Smooth muscle cell (in vitro differentiated cells): ENCODE results near the gene CPN2. TPM values are rescaled to one million over a fixed set of nuclear protein-coding genes. Genes with fewer than 3 reads are reported as not detected.

Experiments used
- DNase-seq: peaks from one replicate; lab custom pipeline; 2025; ENCODE audit not compliant: unreplicated experiment; lab: John Stamatoyannopoulos, UW
- H2AFZ ChIP-seq: fragments of 200-600 bp; sonication (generic); 2 replicates; pipeline ENCODE4 v1.6.0; 2016; ENCODE audit warnings: antibody characterized with exemption, low read depth, mild to moderate bottlenecking
- H3F3A ChIP-seq: fragments of 200-600 bp; sonication (generic); 2 replicates; pipeline ENCODE4 v1.6.0; 2017; ENCODE audit warnings: antibody characterized with exemption, low read depth
- H3K27ac ChIP-seq: fragments of 200-600 bp; sonication (generic); 2 replicates; pipeline ENCODE4 v1.5.1; 2016; ENCODE audit warnings: low read depth, mild to moderate bottlenecking
- H3K27me3 ChIP-seq: fragments of 200-600 bp; sonication (generic); 2 replicates; pipeline ENCODE4 v1.6.1; 2016; ENCODE audit warnings: low read depth, mild to moderate bottlenecking
- H3K36me3 ChIP-seq: fragments of 200-600 bp; sonication (generic); 2 replicates; pipeline ENCODE4 v1.5.1; 2016; ENCODE audit warnings: low read depth
- H3K4me1 ChIP-seq: fragments of 200-600 bp; sonication (generic); 2 replicates; pipeline ENCODE4 v1.5.1; 2016; ENCODE audit warnings: low read depth
- H3K4me2 ChIP-seq: fragments of 200-600 bp; sonication (generic); 2 replicates; pipeline ENCODE4 v1.6.0; 2016; ENCODE audit warnings: mild to moderate bottlenecking
- H3K4me3 ChIP-seq: fragments of 200-600 bp; sonication (generic); 2 replicates; pipeline ENCODE4 v1.5.1; 2016; ENCODE audit warnings: mild to moderate bottlenecking
- H3K79me2 ChIP-seq: fragments of 200-600 bp; sonication (generic); 2 replicates; pipeline ENCODE4 v1.6.0; 2016; ENCODE audit warnings: low read depth, mild to moderate bottlenecking
- H3K9ac ChIP-seq: fragments of 200-600 bp; sonication (generic); 2 replicates; pipeline ENCODE4 v1.6.0; 2016; ENCODE audit warnings: low read depth
- H3K9me3 ChIP-seq: fragments of 200-600 bp; sonication (generic); replicated peaks from 2 replicates; pipeline ENCODE4 v1.5.1; 2016; ENCODE audit warnings: low read depth
- H4K20me1 ChIP-seq: fragments of 200-600 bp; sonication (generic); 2 replicates; pipeline ENCODE4 v1.6.0; 2016; ENCODE audit warnings: low read depth
- WGBS: methylation state at CpG from one replicate; pipeline ENCODE4 v1.1.7; 2016; ENCODE audit warnings: low lambda C conversion rate; 5-methylcytosine and 5-hydroxymethylcytosine counted together
- polyA plus RNA-seq: library from polyadenylated mRNA; unstranded; fragments of >200 nt; fragmentation: Nextera tagmentation; extraction: Ambion mirVana; gene quantifications from 2 replicates; pipeline ENCODE4 v1.2.1, GENCODE V29; 2016
- total RNA-seq: library from RNA; depleted of rRNA; stranded (reverse); fragments of >200 nt; gene quantifications from 2 replicates; pipeline ENCODE4 v1.2.3, GENCODE V29; 2014
- TF ChIP-seq, protein P1 (sequence below): fragments of 200-600 bp; sonication (generic); IDR thresholded peaks from 2 replicates; pipeline ENCODE4 v1.5.1; 2017; ENCODE audit warnings: borderline replicate concordance, mild to moderate bottlenecking, antibody characterized with exemption; ENCODE audit not compliant: insufficient read depth, poor library complexity, severe bottlenecking

CPN2 gene
- total and polyA plus RNA-seq, 2 experiments from 2014 or later, result 0.13 TPM; not detected in 1

DNA sequence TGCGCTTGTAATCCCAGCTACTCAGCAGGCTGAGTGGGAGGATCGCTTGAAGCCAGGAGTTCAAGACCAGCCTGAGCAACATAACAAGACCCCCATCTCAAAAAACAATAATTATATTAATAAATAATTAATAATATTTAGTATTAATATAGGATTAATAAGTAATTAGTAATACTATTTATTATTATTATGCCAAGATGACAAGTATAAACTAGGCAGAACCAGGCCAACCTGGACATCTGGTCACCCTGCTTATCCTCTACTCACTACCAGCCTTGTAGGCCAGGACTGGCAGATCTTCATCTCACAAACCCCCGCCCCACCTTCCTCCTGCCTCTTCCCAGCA lies 429 bp downstream of the CPN2 start:
- WGBS, result 74% methylated on average over 3 of the region's 3 CpGs
- Histone ChIP-seq H3K9me3 (no peaks in the 10 kb centered on the region), H3K9ac (no peak overlapping the region)

DNA sequence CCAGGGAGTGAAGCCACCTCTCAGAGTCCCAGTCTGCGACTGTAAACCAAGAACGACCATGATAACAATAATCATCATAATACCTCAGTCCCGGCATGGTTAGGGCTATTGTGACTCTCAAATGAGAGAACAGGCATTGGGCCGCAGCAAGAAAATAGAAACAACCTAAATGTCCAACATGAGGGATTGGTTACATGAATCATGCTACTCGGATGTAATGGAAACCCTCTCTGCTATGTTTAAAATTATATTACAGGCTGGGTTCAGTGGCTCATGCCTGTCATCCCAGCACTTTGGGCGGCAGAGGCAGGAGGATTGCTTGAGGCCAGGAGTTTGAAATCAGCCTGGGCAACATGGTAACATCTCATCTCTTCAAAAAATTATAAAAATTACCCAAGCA lies 2.8 kb downstream of the CPN2 start:
- Histone ChIP-seq H3K9me3 (no peaks in the 10 kb centered on the region), H3K9ac (no peak overlapping the region), H2AFZ (no peak overlapping the region), H3K79me2 (no peaks in the 10 kb centered on the region), H4K20me1 (no peaks in the 10 kb centered on the region), H3K4me2 (no peak overlapping the region), H3K4me3 (no peak overlapping the region), H3K27me3 (no peaks in the 10 kb centered on the region), H3K27ac (no peak overlapping the region), H3K36me3 (no peaks in the 10 kb centered on the region), H3F3A (no peaks in the 10 kb centered on the region), H3K4me1 (no peaks in the 10 kb centered on the region)
- no peak for DNase-seq
- 88% methylated on average over 6 of the region's 6 CpGs for WGBS
- TF ChIP-seq, protein P1, sequence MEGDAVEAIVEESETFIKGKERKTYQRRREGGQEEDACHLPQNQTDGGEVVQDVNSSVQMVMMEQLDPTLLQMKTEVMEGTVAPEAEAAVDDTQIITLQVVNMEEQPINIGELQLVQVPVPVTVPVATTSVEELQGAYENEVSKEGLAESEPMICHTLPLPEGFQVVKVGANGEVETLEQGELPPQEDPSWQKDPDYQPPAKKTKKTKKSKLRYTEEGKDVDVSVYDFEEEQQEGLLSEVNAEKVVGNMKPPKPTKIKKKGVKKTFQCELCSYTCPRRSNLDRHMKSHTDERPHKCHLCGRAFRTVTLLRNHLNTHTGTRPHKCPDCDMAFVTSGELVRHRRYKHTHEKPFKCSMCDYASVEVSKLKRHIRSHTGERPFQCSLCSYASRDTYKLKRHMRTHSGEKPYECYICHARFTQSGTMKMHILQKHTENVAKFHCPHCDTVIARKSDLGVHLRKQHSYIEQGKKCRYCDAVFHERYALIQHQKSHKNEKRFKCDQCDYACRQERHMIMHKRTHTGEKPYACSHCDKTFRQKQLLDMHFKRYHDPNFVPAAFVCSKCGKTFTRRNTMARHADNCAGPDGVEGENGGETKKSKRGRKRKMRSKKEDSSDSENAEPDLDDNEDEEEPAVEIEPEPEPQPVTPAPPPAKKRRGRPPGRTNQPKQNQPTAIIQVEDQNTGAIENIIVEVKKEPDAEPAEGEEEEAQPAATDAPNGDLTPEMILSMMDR, result no peak

More for the DNA sequence above, 429 bp downstream of the CPN2 start:
- no peak overlapping the region for H3K4me2 ChIP-seq
- H3K27ac ChIP-seq, result no peak overlapping the region
- H3K36me3 ChIP-seq, result no peaks in the 10 kb centered on the region
- H4K20me1 ChIP-seq, result no peaks in the 10 kb centered on the region
- DNase-seq, result no peak
- H3K4me1 ChIP-seq, result no peaks in the 10 kb centered on the region
- H2AFZ ChIP-seq, result no peak overlapping the region
- TF ChIP-seq, protein P1, result no peak
- H3K4me3 ChIP-seq, result no peak overlapping the region
- H3F3A ChIP-seq, result no peaks in the 10 kb centered on the region
- H3K27me3 ChIP-seq, result no peaks in the 10 kb centered on the region
- H3K79me2 ChIP-seq, result no peaks in the 10 kb centered on the region

DNA sequence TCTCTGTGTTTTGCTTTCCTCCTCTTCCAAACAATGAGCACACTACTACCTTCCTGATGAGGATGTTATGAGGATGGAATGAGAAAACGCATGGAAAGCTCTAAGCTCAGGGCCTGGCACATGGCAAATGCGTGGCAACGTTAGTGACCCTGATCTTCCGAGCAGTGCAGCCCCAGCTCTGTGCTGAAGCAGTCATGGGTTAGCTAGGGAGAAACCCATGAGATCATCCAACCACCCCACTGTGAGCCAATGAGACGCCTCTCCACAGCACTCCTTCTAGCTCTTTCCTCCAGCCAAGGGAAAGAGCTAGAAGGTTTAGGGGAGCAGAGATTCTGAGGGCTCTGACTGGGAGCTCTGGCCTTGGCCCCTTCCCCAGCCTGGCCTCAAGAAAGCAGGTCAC lies 4.5 kb downstream of the CPN2 start:
- no peaks in the 10 kb centered on the region for H3K27me3 ChIP-seq
- H3F3A ChIP-seq, result no peaks in the 10 kb centered on the region
- H4K20me1 ChIP-seq, result no peaks in the 10 kb centered on the region
- no peaks in the 10 kb centered on the region for H3K9me3 ChIP-seq
- 75% methylated on average over 5 of the region's 5 CpGs for WGBS
- H3K27ac ChIP-seq, result no peak overlapping the region
- H3K4me1 ChIP-seq, result no peaks in the 10 kb centered on the region
- H3K36me3 ChIP-seq, result no peaks in the 10 kb centered on the region
- no peak overlapping the region for H3K9ac ChIP-seq
- DNase-seq, result no peak
- H2AFZ ChIP-seq, result no peak overlapping the region
- TF ChIP-seq, protein P1, result no peak
- no peak overlapping the region for H3K4me2 ChIP-seq
- no peak overlapping the region for H3K4me3 ChIP-seq
- H3K79me2 ChIP-seq, result no peaks in the 10 kb centered on the region

DNA sequence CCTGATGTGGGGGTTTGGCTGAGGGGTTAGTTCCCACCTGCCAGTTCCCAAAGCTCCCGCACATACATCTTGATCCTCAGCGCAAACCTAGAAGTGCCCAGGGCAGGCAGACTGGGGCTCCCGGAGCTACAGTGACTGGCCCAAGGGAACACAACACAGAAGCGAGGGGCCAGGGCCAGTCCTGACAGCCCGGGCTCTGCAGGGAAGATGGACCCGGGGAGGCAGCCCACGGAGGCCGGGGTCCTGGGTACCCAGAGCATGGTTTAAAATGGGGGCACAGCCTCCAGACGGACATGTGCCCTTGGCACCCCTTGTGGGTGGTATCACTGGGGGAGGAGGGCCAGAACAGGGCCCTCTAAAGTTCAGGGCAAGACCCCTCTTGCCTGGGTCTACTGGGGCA lies 5.1 kb downstream of the CPN2 start:
- 93% methylated on average over 9 of the region's 9 CpGs for WGBS
- no peak overlapping the region for H3K4me3 ChIP-seq
- H3K27ac ChIP-seq, result no peak overlapping the region
- H3K4me1 ChIP-seq, result no peaks in the 10 kb centered on the region
- H2AFZ ChIP-seq, result no peak overlapping the region
- no peaks in the 10 kb centered on the region for H3F3A ChIP-seq
- H3K79me2 ChIP-seq, result no peaks in the 10 kb centered on the region
- no peaks in the 10 kb centered on the region for H4K20me1 ChIP-seq
- no peaks in the 10 kb centered on the region for H3K36me3 ChIP-seq
- TF ChIP-seq, protein P1, result no peak
- no peak overlapping the region for H3K4me2 ChIP-seq
- DNase-seq, result no peak
- H3K9ac ChIP-seq, result no peak overlapping the region
- H3K9me3 ChIP-seq, result no peaks in the 10 kb centered on the region
- H3K27me3 ChIP-seq, result no peaks in the 10 kb centered on the region
